SKM-1 treated with dmso at 0.1 percent for 144 hours (cell line): ENCODE data around the gene FNIP2.
"Not testable (repeated sequence)": the region's sequence is repeated elsewhere in the genome, so short reads cannot be mapped to it uniquely, and the experiment has no call there.

Experiments
- DNase-seq: peaks from one replicate; lab custom pipeline; 2025; ENCODE audit not compliant: unreplicated experiment; lab: John Stamatoyannopoulos, UW

Gene FNIP2

DNA sequence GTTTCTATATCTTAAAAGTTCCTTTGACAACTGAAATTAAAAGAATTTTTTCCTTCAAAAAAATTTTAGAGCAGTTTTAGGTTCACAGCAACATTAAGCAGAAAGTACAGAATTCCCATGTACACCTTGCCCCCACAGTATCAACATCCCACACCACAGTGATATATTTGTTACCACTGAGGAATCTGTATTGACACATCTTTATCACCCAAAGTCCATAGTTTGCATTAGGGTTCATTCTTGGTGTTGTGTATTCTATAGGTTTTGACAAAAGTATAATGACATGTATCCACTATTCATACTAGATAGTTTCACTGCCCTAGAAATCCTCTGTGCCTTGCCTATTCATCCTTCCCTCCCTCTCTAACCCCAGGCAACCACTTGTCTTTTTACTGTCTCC is 43.7 kb downstream of the FNIP2 start:
- no peak for DNase-seq

DNA sequence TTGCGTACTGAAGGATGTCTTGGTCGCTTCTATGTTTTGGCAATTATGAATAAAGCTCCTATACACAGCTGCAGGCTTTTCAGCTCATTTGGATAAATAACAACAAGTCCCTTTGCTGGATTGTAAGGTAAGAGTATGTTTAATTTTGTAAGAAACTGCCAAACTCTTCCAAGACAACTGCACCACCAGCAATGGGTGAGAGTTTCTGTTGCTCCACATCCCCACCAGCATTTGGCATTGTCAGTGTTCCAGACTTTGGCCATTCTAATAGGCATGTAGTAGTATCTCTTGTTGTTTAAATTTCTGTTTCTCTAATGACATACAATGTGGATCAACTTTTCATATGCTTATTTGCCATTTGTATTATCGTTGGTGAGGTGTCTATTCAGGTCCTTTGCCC is 44.3 kb downstream of the FNIP2 start:
- no peak for DNase-seq

DNA sequence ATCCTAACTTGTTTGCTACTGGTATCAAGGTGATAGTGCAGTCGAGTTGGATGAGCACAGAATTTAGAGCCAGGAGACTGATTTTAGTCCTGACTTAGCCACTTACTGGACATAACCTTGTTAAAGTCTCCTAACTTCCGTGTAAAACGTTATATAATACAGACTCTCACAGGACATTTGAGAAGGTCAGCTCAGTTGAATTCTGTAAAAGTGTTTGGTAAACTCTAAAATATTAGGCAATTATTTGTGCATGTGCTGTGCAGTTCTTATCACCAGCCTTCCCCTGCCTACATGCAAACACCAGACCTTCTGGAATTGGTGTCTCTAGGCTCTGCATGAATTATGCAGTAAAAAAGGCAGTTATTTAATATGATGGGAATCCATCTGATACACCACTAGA is 45.4 kb downstream of the FNIP2 start:
- DNase-seq, result no peak

DNA sequence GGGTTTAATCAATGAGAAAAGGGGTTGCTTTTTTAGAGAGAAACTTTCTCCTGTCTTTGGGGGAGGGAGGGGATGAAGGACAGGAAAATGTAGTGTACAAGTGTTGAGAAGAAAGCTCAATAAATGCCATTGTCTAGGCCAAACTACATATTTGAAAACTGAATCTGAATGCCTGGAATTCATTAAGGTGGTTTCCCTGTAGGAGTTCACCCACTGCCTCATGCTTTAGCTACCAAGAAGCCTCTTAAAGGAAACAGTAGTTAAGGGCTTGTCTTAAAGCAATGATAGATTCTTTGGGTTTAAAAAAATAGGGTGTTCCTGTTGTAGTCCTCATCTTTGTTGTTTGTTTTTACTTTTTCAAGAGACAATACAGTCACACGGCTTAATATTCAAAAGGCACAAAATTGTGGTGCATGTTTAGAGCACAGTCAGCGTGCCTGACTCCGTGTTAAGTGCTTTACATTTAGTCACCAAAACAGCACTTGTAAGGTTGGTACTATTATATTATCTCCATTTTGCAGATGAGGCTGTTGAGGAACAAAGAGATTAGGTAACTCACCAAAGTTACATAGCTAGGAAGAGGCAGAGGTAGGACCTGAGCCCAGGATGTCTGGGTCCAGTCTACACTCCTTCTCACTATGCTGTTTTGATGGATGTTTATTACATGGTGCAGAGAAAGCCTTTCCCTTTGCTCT is 46.0 kb downstream of the FNIP2 start:
- no peak for DNase-seq

DNA sequence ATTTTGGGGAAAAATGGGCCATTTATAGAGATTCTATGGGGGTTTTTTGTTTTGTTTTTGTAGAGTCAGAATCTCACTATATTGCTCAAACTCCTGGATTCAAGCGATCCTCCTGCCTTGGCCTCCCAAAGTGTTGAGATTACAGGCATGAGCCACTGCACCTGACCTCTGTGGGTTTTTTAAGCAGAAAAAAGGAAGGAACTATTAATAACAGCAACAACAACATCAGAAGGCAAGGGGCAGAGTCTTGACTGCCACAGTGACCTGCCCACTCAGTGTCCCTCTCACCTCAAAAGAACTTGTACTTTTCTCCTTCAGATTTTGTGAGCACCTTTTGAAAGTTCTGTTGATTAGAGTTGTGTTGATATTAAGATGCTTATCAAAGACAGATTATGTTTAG is 48.1 kb downstream of the FNIP2 start:
- DNase-seq, result peak; percentile 15

DNA sequence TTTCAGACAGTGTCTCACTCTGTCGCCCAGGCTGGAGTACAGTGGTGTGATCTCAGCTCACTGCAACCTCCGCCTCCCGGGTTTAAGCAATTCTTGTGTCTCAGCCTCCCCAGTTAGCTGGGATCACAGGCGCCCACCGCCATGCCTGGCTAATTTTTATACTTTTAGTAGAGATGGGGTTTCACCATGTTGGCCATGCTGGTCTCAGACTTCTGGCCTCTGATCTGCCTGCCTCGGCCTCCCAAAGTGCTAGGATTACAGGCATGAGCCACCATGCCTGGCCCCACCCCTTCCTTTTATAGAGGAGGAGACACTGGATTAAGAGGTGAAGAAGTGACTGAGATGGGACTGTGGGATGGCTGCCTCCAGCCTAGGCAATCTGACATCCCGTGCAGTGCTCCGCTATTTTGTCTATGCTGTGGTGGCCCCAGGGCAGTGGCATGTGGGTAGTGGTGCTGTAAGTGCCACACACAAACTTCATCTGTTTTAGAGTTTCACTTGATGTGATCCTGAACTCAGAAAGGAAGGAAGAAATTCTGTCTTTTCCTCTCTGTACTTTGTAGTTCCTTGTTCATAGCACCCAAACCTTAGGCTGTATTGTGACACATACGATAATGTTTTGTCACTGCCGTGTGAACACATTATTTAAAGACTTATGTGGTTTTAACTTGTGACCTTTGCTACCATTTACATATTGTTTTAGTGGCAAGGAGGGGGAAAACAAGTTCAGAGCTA is 48.9 kb downstream of the FNIP2 start:
- DNase-seq, result peak; percentile 72

DNA sequence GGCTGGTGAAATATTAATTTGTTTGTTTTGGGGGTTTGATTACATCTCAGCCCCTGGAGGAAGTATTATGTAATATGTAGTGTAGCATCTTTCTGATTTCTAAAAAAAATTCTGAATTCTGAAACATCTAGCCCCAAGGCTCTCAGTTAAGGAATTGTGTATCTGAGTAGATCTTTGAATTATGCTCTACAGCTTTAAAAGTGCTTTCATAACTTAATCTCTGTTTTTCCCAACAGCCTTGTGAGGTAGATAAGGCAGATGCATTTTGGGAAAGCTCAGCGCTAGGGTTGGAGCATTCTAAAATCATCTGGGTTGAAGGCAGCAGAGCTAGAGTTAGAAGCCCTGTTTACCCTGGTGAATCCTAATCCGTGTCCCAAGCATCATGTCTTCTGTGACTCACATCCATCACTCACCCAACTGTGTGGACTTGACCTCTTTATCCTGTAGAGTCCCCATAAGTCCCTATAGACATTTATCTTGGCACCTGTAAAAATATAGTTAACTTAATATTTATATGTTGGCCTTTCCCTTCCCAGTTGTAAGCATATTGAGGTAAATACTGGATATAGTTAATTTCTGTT is 49.8 kb downstream of the FNIP2 start:
- no peak for DNase-seq

DNA sequence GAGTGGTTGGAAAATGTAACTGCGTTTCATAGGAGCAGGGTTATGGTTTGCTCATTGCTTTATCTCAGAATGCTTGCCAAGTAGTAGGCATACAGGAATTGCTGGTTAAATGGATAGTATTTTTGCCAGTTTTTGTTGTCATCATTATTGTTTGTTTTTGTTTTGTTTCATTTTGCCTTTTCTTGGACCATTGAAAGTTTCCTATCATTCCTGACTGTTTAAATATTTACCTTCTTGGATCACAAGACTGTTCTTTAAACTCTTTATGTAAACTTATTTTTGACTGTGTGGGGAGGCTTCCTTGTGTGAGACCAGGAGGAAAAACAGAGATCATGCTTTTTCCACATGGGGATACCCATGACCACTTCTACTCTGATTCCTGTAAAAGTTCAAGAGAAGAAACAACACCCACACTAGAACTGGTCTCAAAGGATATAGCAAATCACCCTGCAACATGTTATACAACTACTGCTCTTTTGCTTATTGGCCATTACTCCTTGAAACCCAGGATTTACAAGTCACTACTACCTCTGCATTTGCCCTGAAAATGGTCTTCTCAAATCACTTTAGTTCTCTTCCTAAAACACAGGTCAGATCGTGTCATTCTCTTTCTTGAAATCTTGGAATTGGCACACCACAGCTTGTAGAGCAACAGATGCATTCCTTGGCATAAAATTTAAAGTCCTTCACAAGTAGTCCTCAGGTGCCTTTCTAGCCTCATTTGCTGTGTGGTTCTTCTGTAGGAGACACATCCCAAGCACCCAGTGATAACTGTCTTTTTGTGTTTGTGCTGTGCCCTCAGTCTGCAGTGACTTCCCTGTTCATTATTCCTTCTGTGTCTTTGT is 51.3 kb downstream of the FNIP2 start:
- DNase-seq, result no peak

DNA sequence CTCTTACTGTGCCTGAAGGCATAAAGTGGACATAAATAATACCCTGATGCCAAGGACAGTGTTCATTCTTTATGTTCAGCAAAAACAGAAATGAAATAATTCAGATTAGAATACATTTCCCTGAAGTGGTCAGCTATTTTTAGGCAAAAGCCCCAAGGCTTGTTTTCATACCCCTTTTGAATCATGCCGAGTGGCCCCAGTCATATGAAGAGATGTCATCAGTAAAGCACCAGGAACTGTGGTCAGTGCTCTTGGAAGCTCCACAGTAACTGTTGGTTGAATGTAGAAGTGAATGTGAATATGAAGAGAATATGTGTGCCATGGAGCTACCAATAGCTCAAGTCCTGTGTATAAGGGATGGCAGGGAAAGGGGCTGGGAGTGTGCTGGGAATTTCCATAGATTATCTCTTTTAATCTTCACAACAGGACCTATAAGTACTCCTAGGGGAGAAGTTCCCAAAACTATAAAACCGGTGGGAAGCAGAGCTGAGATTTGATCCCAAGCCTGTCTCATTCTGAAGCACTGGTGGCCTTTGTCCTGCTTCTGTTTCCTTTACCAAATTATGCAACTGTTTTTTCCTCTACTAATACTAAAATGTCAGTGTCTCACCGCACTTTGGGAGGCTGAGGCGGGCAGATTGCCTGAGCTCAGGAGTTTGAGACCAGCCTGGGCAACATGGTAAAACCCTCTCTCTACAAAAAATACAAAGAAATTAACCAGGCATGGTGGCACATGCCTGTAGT is 52.6 kb downstream of the FNIP2 start:
- no peak for DNase-seq

DNA sequence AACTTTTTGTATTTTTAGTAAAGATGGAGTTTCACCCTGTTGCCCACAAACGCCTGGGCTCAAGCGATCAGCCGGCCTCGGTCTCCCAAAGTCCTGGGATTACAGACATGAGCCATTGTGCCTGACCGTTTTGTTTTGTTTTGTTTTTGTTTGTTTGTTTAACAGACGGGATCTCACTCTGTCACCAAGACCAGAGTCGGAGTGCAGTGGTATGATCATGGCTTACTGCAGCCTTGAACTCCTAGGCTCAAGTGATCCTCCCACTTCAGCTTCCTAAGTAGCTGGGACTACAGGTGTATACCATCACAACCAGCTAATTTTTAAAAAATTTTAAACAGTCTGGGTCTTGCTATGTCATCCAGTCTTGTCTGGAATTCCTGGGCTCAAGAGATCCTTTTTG is 53.5 kb downstream of the FNIP2 start:
- no peak for DNase-seq

DNA sequence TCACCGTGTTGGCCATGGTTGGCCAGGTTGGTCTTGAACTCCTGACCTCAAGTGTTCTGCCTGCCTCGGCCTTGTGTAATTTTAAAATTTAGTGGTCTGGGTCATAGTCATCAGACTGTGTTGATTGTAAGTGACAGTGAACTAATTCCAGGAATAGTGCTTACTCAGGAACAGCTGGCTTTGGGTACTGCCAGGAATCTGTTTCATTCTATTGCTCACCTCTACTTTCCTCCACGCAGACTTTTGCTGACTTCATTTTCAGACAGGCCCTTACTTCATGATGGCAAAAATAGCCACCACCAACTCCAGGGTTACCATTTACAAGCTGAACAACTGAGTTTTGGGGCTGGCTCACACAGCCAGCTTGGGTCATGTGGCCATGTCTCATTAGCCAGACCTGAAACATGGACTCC is 54.6 kb downstream of the FNIP2 start:
- DNase-seq, result no peak

DNA sequence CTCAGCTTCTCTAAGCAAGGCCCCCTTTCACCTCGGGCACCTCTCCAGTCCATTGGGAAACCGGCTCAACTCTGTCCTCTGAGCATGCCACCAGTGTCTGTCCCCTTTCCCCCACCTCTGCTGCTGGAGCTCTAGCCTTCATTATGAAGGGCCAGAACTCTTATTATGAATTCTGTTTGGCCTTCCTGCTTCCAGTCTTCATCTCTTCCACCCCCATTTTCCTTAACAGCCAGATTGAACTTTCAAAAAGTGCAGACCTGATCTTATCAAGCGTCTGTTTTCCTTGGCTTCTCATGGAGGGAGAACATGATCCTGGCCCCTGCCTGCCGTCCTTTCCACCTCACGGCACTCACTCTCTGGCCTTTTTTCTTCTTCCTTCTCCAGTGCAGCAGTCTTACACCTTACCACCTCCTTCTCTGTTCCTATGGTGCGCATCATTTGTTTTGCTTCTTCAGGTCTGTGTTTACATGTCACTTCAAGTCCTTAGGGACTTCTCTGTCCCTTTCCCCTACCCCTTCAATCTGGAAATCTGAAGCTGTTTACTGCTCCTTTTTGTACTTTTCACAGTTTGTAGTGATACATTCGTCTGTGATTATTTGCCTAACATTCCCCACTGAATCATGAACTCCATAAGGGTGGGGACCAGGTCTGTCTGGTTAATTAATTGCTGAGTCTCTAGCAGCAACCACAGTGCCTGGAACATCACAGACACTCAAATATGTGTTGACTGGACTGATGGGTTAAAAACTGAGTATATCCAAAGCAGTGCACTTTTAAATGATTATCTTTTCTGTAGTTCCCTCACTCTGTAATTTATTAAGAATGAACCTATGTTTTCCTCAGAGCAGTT is 55.8 kb downstream of the FNIP2 start:
- no peak for DNase-seq

DNA sequence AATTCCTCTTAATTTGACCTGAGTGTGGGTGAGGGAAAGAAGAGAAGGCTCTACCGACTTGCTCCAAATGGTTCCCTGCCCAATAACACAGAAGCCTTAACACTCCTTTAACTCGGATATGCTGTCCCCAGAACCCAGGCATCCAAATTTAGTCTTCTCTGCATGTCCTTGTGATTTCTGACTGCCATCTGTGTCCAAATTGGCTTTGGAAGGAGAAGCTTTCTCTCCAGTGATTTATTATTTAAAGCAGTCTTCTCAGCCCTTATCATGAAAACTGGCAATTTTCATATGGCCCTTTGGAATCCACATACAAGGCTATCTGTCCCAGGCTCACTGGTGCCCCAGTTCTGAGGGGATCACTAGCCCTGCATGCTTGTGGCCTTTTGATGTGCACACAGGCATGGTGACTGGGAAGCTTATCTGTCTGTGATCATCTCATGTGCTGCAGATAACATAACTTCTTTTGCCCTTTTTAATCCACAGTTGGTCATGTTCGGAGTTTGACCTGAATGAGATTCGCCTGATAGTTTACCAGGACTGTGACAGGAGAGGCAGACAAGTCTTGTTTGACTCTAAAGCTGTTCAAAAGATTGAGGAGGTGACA is 56.7 kb downstream of the FNIP2 start:
- no peak for DNase-seq

DNA sequence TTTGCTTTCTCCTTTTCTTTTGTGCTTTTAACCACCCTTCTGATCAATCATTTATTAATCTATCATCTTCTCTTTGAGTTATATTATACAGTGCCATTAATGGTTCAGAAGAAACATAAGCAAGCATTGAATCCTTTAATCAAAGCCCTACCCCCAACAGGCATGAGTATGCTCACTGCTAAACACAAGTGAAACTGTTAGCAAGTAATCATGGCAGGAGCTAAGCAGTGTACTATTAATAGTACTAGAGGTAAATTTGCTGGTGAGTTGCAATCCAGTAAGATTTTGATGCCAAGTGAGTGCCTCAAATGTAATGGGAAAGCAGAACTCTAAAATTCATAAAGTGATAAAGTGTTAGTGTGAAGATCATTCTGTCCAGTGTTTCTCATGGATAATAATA is 57.2 kb downstream of the FNIP2 start:
- no peak for DNase-seq

DNA sequence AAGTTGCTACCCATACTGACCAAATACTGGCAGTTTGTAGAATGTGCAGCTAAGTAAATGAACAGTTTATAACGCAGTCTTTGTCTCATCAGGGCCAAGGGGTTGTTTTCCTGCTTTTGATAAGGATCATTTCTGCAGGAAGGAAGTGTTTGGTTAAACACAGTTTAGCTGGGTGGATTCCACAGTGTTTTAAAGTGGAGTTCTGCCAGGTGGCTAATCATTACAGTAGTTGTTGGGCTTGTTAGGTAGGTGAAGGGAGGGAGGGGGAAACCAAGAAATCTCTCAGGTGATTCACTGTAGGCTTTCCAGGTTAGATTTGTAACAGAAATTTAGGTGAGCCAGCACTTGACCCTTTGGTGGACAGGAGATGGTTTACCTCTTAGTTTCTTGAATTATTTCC is 58.1 kb downstream of the FNIP2 start:
- no peak for DNase-seq

DNA sequence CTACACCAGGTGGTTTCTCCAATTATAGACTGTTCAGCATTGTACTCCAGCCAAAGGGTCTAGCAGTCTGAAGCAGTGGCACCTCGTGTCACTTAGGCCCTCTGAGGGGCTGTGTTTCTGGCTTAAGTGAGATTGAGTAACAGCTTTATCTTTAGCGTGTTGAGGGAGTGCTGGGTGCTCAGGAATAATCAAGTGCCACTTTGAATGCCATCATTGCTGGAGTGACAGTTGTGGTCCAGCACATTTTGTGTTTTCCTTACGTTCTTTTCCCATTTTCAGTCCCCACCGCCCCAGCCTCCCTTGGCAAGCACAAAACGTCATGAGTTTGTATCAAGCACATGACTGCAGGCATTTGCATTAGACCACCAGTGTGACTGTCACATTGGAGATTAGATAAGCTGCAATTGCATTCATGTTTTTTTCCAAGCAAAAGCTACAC is 58.7 kb downstream of the FNIP2 start:
- no peak for DNase-seq

DNA sequence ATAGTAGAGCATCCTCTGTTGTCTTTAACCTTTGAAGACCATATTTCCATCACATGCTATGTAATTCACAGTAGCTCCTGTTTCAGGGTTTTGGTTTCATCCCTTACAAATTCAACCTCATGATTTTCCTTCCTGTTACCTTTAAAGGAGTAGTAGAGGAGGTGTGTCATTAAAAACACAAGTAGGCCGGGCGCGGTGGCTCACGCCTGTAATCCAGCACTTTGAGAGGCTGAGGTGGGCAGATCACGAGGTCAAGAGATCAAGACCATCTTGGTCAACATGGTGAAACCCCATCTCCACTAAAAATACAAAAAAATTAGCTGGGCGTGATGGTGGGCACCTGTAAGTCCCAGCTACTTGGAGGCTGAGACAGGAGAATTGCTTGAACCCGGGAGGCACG is 59.3 kb downstream of the FNIP2 start:
- not testable (repeated sequence) for DNase-seq

DNA sequence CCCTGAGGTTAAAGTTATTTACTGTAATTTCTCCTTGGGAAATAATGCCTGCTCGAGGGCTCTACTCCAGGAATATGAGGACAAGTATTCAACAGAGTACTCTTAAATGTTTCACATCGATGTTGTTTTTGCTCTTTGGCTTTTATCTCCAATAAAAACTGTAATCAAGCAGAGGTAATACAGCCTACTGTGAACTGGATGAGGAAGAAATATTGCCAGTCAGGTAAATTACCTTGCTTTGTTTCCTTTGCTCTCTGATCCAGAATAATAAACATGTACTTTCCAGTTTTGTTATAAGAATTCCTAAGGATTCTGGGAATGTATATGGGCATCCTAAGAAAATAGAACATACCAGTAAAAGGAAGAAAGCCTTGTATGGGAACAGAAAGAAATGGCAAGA is 60.4 kb downstream of the FNIP2 start:
- DNase-seq, result no peak

DNA sequence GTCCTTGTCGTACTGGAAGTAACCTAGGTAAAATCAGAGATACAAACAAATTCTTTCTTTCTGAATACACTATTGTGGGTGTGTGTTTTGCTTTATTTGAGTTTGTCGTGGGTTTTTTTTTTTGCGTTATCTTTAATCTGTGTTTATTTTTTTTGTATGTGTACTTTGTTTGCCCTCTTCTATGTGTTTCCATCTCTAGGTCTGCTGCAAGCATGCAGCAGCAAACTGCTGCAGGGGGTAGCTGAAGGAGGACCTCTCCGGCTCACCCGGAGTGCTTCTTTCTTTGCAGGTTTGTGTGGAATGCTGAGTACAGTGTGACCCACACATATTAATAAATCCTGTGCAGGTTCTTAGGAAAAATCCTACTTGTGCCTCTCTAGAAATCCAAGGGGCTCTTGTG is 64.8 kb downstream of the FNIP2 start:
- no peak for DNase-seq
